H9 (cell line): ENCODE results near the gene ZMYM2. TPM values are rescaled to one million over a fixed set of nuclear protein-coding genes. Genes with fewer than 3 reads are reported as not detected.

Experiments
- DNase-seq: peaks from one replicate; pipeline ENCODE4 v3.0.0-alpha.2; 2017
- H2AFZ ChIP-seq: one replicate; pipeline ENCODE4 v1.6.1; 2013; ENCODE audit warnings: mild to moderate bottlenecking, low read length, control low read depth, moderate library complexity
- H2AK5ac ChIP-seq: 2 replicates; pipeline ENCODE4 v1.6.1; 2013; ENCODE audit warnings: low read length, control low read depth, mixed read lengths; ENCODE audit not compliant: insufficient read length
- H2BK120ac ChIP-seq: one replicate; pipeline ENCODE4 v1.6.1; 2013; ENCODE audit warnings: low read depth, mild to moderate bottlenecking, low read length, control low read depth, inconsistent platforms; ENCODE audit not compliant: poor library complexity, severe bottlenecking
- H2BK12ac ChIP-seq: 2 replicates; pipeline ENCODE4 v1.6.1; 2013; ENCODE audit warnings: low read length, control low read depth, mixed read lengths, low read depth; ENCODE audit not compliant: insufficient read length
- H2BK15ac ChIP-seq: 2 replicates; pipeline ENCODE4 v1.6.1; 2013; ENCODE audit warnings: low read depth, low read length, control low read depth
- H2BK20ac ChIP-seq: one replicate; pipeline ENCODE4 v1.6.1; 2013; ENCODE audit warnings: low read depth, mild to moderate bottlenecking, low read length, control low read depth, inconsistent platforms; ENCODE audit not compliant: poor library complexity, severe bottlenecking
- H2BK5ac ChIP-seq: 2 replicates; pipeline ENCODE4 v1.6.1; 2013; ENCODE audit warnings: low read length, control low read depth, mixed read lengths; ENCODE audit not compliant: insufficient read length
- H3K14ac ChIP-seq: 2 replicates; pipeline ENCODE4 v1.6.1; 2013; ENCODE audit warnings: low read length, control low read depth; ENCODE audit not compliant: insufficient read depth
- H3K18ac ChIP-seq: 2 replicates; pipeline ENCODE4 v1.6.1; 2013; ENCODE audit warnings: low read depth, mild to moderate bottlenecking, mixed read lengths, low read length, control low read depth; ENCODE audit not compliant: insufficient read length
- H3K23ac ChIP-seq: 2 replicates; pipeline ENCODE4 v1.6.1; 2013; ENCODE audit warnings: low read length, control low read depth, mixed read lengths, low read depth; ENCODE audit not compliant: insufficient read length
- H3K23me2 ChIP-seq: 2 replicates; pipeline ENCODE4 v1.6.1; 2013; ENCODE audit warnings: low read depth, mild to moderate bottlenecking, mixed read lengths, low read length, control low read depth; ENCODE audit not compliant: insufficient read length, poor library complexity, severe bottlenecking
- H3K27ac ChIP-seq: 2 replicates; pipeline ENCODE4 v1.5.1; 2013; ENCODE audit warnings: low read length, control low read depth, mixed read lengths, low read depth; ENCODE audit not compliant: insufficient read length
- H3K27me3 ChIP-seq: 2 replicates; pipeline ENCODE4 v1.6.1; 2013; ENCODE audit warnings: low read length, control low read depth, inconsistent platforms; ENCODE audit not compliant: insufficient read depth
- H3K4ac ChIP-seq: 2 replicates; pipeline ENCODE4 v1.6.1; 2013; ENCODE audit warnings: low read depth, mild to moderate bottlenecking, control low read depth, inconsistent platforms, low read length, moderate library complexity
- H3K4me1 ChIP-seq: 2 replicates; pipeline ENCODE4 v1.6.1; 2013; ENCODE audit warnings: low read length, control low read depth, inconsistent platforms; ENCODE audit not compliant: insufficient read depth
- H3K4me2 ChIP-seq: 2 replicates; pipeline ENCODE4 v1.6.1; 2013; ENCODE audit warnings: low read length, control low read depth, mixed read lengths; ENCODE audit not compliant: insufficient read length, insufficient read depth
- H3K56ac ChIP-seq: 2 replicates; pipeline ENCODE4 v1.6.1; 2013; ENCODE audit warnings: low read depth, mild to moderate bottlenecking, mixed read lengths, low read length, control low read depth; ENCODE audit not compliant: insufficient read length
- H3K79me1 ChIP-seq: 2 replicates; pipeline ENCODE4 v1.6.1; 2013; ENCODE audit warnings: low read depth, mild to moderate bottlenecking, moderate library complexity, low read length, control low read depth, inconsistent platforms; ENCODE audit not compliant: insufficient read depth, poor library complexity, severe bottlenecking
- H3K79me2 ChIP-seq: 2 replicates; pipeline ENCODE4 v1.6.1; 2013; ENCODE audit warnings: low read length, control low read depth, inconsistent platforms; ENCODE audit not compliant: insufficient read depth
- H3K9ac ChIP-seq: 2 replicates; pipeline ENCODE4 v1.6.1; 2013; ENCODE audit warnings: low read length, control low read depth, mixed read lengths; ENCODE audit not compliant: insufficient read length; ENCODE audit errors: extremely low read depth
- H3K9me3 ChIP-seq: one replicate; pipeline ENCODE4 v1.6.1; 2013; ENCODE audit warnings: low read depth, low read length, inconsistent platforms; ENCODE audit not compliant: control insufficient read depth
- H3T11ph ChIP-seq: one replicate; pipeline ENCODE4 v1.6.1; 2013; ENCODE audit warnings: mild to moderate bottlenecking, low read length, control low read depth, inconsistent platforms
- H4K20me1 ChIP-seq: one replicate; pipeline ENCODE4 v1.6.1; 2013; ENCODE audit not compliant: control insufficient read depth, insufficient read length, insufficient read depth
- H4K5ac ChIP-seq: 2 replicates; pipeline ENCODE4 v1.6.1; 2013; ENCODE audit warnings: low read depth, mild to moderate bottlenecking, mixed read lengths, low read length, control low read depth; ENCODE audit not compliant: insufficient read length
- H4K8ac ChIP-seq: replicated peaks from 2 replicates; pipeline ENCODE4 v1.6.1; 2013; ENCODE audit warnings: low read length, control low read depth, mixed read lengths, low read depth; ENCODE audit not compliant: insufficient read length
- H4K91ac ChIP-seq: 2 replicates; pipeline ENCODE4 v1.6.1; 2013; ENCODE audit warnings: low read depth, mild to moderate bottlenecking, moderate library complexity, mixed read lengths, low read length, control low read depth; ENCODE audit not compliant: insufficient read length
- H3K27ac Mint-ChIP-seq, 3 experiments: 2 replicates in 2 of 3; 3 replicates in 1 of 3; pipeline ENCODE4 v1.8.0; 2020 to 2021; ENCODE audit warnings: mixed read lengths in 3 of 3, mild to moderate bottlenecking in 1 of 3, moderate library complexity in 1 of 3
- H3K27me3 Mint-ChIP-seq: 2 replicates; pipeline ENCODE4 v1.8.0; 2021; ENCODE audit warnings: low read depth, mild to moderate bottlenecking, moderate library complexity, mixed read lengths
- H3K36me3 Mint-ChIP-seq, 3 experiments: 2 replicates in 2 of 3; 3 replicates in 1 of 3; pipeline ENCODE4 v1.8.0; 2020 to 2021; ENCODE audit warnings: low read depth in 3 of 3, mixed read lengths in 3 of 3; ENCODE audit not compliant: insufficient read depth in 1 of 3
- H3K4me1 Mint-ChIP-seq, 2 experiments: 2 replicates each; pipeline ENCODE4 v1.8.0; 2020; ENCODE audit warnings: mixed read lengths in 2 of 2
- H3K4me3 Mint-ChIP-seq, 2 experiments: 2 replicates in 1 of 2; 3 replicates in 1 of 2; pipeline ENCODE4 v1.8.0; 2020 to 2021; ENCODE audit warnings: mild to moderate bottlenecking in 2 of 2, mixed read lengths in 2 of 2, moderate library complexity in 1 of 2
- H3K9me3 Mint-ChIP-seq, 2 experiments: 2 replicates in 1 of 2; 3 replicates in 1 of 2; pipeline ENCODE4 v1.8.0; 2020; ENCODE audit warnings: mild to moderate bottlenecking in 2 of 2, mixed read lengths in 2 of 2, moderate library complexity in 1 of 2
- WGBS: extraction: QIAGEN DNeasy Blood & Tissue Kit; methylation state at CpG from one replicate; pipeline ENCODE4 v1.1.7; 2013; ENCODE audit warnings: missing lambda C conversion rate, low lambda C conversion rate, mixed read lengths; ENCODE audit not compliant: insufficient read length; ENCODE audit errors: extremely low coverage; 5-methylcytosine and 5-hydroxymethylcytosine counted together
- total RNA-seq: library from RNA; stranded (reverse); gene quantifications from 2 replicates; pipeline ENCODE4 v1.2.1, GENCODE V29; 2021
- TF ChIP-seq, protein P1 (sequence below): fragments of 200-600 bp; sonication (generic); conservative IDR thresholded peaks from 3 replicates; pipeline ENCODE4 v1.8.0; 2021; ENCODE audit warnings: antibody characterized with exemption, mild to moderate bottlenecking

ZMYM2 gene
- total RNA-seq, 1 experiment from 2014 or later = 173 TPM

DNA sequence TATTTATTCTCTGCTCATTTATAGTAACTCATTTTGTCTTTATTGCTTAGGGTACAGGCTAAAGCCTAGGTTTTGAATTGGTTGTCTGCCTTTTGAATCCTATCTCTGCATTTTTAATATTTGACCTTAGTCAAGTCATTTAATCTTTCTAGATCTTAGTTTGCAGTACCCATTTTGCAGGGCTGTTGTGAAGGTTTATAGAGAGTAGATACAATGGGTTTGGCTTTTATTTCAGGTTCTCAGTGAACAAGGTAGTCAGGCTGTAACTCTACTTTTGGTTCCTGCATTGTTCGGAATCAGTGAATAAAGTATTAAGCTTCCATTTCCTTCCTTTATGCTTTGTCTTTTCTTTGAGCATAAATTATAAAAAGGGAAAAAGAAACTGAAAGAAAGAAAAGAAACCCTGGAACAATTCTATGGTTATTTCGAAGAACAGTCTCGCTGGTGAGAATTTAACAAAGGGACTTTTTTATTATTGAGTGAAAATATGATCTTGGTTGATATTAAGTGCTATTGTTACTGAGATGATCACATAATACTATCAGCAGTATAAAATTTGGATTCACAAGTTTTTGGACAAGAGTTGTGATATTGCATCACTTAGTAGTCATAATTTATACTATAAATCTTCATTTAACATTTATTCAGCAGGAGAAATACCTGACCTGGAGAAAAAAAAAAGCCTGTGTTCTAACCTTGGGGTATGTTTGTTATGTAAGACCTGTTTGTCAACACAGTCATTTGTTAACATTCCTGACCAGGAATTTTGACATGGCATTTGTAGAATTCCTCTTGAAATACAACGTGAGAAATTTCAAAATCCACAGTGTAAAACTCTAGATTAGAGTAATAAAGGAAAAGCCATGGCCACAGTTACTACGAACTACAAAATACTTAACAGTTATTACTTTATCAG lies 91.3 kb downstream of the ZMYM2 start:
- Histone ChIP-seq H4K8ac (no peak overlapping the region), H3K27me3 (no peaks in the 10 kb centered on the region), H3K23me2 (no peaks in the 10 kb centered on the region), H3K27ac (no peak overlapping the region), H3K4ac (no peak overlapping the region), H2AK5ac (no peak overlapping the region), H3K4me2 (no peak overlapping the region), H2AFZ (no peak overlapping the region), H4K91ac (no peak overlapping the region), H2BK20ac (no peak overlapping the region), H3K79me1 (no peaks in the 10 kb centered on the region), H3K4me1 (peaks cover 4% of the 10 kb centered on the region), H2BK120ac (no peak overlapping the region), H3T11ph (no peak overlapping the region), H3K79me2 (no peaks in the 10 kb centered on the region), H3K56ac (no peak overlapping the region), H2BK5ac (no peak overlapping the region), H3K14ac (no peak overlapping the region), H4K5ac (no peak overlapping the region), H4K20me1 (no peaks in the 10 kb centered on the region), H3K23ac (no peak overlapping the region), H2BK12ac (no peak overlapping the region), H3K9ac (no peak overlapping the region), H2BK15ac (no peak overlapping the region), H3K18ac (no peak overlapping the region), H3K9me3 (no peaks in the 10 kb centered on the region)
- Mint-ChIP-seq H3K4me3 (no peak overlapping the region), H3K36me3 (peaks cover 11 to 50% (median 37%) of the 10 kb centered on the region in 3 experiments; a peak in 5 of 7 replicates), H3K9me3 (no peaks in the 10 kb centered on the region), H3K4me1 (peaks cover 42 to 46% of the 10 kb centered on the region in 2 experiments), H3K27ac (peak overlapping the region; percentile 20 to 94 (median 81); a peak in 6 of 7 replicates), H3K27me3 (no peaks in the 10 kb centered on the region)
- no peak for DNase-seq
- TF ChIP-seq, protein P1, sequence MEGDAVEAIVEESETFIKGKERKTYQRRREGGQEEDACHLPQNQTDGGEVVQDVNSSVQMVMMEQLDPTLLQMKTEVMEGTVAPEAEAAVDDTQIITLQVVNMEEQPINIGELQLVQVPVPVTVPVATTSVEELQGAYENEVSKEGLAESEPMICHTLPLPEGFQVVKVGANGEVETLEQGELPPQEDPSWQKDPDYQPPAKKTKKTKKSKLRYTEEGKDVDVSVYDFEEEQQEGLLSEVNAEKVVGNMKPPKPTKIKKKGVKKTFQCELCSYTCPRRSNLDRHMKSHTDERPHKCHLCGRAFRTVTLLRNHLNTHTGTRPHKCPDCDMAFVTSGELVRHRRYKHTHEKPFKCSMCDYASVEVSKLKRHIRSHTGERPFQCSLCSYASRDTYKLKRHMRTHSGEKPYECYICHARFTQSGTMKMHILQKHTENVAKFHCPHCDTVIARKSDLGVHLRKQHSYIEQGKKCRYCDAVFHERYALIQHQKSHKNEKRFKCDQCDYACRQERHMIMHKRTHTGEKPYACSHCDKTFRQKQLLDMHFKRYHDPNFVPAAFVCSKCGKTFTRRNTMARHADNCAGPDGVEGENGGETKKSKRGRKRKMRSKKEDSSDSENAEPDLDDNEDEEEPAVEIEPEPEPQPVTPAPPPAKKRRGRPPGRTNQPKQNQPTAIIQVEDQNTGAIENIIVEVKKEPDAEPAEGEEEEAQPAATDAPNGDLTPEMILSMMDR = no peak
- no CpG with 5 or more reads among the region's 5 CpGs for WGBS
